Stimulated activated CD4-positive, alpha-beta T cell treated with anti-CD3 and anti-CD28 coated beads, TNF-alpha, amount 100 ng/mL, for 24 hours (primary cell): Measurements from ENCODE around the gene NPAS3.

Source experiments
- DNase-seq, 3 experiments: peaks; one replicate each; pipeline ENCODE4 v3.0.0-alpha.2; 2020; ENCODE audit warnings: low read depth in 3 of 3

NPAS3 gene

DNA sequence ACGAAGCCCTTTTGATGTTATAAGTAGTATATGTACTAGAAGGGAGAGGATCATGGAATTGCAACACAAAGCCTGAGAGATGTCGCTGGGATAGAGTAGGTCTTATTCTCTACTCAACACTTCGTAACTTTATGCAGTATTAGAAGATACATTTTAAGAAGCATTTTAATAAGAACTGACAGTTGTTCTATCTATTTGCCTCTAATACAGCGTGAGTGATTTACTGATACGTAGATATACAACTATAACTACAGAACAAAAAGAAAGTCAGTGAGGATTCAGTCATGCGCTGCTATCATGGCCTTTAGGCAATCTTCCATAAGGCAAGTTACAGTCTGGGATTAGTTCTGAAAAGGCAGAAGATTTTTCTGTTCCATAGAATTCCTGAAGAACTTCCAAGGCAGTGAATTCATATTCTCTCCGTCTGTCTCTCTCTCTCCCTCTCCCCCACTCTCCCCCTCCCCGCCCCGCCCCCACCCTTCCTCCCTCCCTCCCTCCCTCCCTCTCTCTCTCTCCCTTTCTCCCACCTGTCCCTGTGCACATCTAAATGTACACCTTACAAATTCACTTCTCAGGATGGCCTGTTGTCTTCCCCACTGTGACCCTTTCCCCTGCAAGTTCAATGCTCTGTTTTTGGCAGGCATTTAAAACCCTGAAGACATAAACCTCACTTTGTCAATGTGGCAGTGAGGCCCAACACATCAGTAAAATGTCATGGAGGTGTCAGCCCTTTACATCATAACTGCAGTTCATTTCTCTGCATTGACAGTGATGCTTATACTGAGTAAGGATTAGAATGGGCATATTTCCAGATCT is 541.6 kb downstream of the NPAS3 start:
- DNase-seq = no peak

DNA sequence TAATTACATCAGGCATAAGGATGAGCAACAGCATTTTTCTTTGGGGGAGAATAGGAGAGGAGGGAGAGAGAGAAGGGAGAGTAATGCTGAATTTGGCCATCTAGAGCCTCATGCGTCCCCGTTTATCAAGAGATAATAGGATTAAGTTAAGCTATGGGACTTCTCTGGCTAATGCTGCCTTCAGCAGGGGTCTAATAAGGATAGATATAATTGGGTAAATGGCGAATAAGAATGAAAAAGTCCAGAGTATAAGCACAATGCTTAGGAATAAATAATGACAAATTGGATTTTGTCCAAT is 542.2 kb downstream of the NPAS3 start:
- DNase-seq = no peak

- DNase-seq = no peak
Measured at GRCh38 chr14:33483110-33483509, 544.4 kb downstream of the NPAS3 start.

GRCh38 chr14:33483541-33483940 is 544.9 kb downstream of the NPAS3 start:
- DNase-seq = no peak

- no peak for DNase-seq
Measured at GRCh38 chr14:33484264-33484663, 545.6 kb downstream of the NPAS3 start.

- no peak for DNase-seq
Measured at GRCh38 chr14:33486332-33486890, 547.7 kb downstream of the NPAS3 start.

DNA sequence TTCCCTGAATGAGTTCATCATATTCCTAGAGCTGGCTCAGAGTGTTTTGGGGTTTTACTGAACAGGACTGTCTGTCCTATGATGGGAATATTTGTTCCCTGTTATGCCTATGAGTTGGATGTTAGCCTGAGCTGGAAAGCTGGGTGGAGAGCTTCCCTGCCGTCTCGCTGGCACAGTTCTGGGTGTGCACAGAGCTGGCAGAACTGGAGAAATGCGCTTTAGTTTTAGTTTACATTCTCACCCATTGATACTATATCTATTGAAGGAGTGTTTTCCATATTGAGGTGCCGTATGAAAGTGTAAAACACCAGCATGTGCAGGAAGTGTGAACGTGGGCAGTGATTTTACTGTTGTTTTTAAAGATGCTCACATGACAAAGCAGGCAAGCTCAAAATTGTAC is 549.9 kb downstream of the NPAS3 start:
- no peak for DNase-seq

- DNase-seq = no peak
Measured at GRCh38 chr14:33490555-33490954, 551.9 kb downstream of the NPAS3 start.

DNA sequence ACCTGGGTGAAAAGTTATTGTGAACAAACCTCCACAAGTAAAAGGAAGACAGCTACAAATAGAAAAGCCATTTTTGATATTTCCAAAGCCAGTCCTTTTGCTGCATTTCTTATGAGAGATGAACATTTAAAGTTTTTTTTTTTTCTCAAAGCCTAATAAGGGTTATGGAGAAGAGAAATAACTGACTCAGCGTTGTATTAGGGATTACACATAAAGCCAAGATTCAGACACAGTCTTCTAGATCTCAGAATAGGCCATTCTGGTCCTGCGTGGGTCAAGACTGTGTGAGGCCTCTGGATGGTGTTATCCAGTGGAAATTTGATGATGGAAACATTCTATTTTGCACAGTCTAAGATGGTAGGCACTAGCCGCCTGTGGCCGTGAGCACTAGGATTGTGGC is 552.4 kb downstream of the NPAS3 start:
- DNase-seq = no peak

DNA sequence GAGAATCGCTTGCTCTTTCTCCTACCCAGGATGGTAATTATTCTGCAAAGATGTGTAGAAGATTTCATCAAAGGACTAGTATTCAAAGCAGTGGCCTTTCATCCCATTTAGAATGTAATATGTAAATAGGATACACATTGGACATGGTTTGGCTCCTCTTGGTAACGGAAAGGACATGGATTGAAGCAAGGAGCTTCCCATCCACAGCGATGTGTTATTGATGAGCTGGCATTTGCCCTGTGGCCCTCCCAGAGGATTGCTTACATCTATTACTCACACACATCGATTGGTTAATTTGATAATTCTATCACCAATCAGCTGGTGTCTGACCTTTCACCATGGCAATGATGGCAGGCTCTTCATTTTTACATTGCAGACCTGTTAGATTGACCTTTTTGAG is 553.8 kb downstream of the NPAS3 start:
- no peak for DNase-seq

GRCh38 chr14:33493266-33493665 is 554.6 kb downstream of the NPAS3 start:
- no peak for DNase-seq

GRCh38 chr14:33493990-33494389 is 555.3 kb downstream of the NPAS3 start:
- DNase-seq = no peak

- DNase-seq = no peak
Measured at GRCh38 chr14:33499687-33500086, 561.0 kb downstream of the NPAS3 start.

DNA sequence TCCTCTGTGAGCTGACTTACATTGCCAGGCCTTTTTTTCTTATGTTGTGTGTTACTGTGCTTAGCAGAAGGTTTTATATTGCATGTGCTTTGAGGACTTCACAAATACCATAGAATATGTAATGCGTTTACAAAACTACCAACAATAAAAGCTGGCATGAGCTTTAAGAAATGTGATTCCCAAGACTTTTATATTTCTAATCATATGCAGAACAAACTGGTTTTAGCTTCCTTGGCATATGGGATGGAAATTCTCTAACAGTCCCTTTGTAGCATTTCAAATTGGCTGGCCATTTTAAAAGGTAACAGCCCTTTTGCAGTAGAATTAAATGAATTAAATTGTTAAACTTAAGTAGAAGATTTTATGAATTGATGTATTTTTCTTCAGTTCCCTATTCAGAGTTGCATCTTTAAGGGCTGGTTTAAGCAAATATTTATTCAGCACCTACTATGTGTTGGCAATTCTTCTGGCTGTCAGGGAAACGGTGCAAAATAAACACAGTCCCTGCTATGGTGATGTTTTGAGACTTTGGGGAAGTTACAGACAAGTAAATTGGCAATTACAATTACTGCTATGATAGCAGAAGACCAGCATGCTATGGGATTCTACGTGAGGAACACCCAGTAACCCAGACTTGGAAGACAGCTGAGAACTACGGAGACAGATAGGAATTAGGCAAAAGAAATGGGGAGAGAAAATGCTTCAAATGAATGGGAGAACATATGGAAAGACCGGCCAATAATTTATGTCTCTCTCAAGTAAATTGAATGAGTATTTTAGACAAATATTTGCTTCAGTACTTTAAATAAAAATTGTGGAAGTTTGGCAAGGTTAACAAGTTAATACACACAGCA is 565.8 kb downstream of the NPAS3 start:
- DNase-seq = no peak

DNA sequence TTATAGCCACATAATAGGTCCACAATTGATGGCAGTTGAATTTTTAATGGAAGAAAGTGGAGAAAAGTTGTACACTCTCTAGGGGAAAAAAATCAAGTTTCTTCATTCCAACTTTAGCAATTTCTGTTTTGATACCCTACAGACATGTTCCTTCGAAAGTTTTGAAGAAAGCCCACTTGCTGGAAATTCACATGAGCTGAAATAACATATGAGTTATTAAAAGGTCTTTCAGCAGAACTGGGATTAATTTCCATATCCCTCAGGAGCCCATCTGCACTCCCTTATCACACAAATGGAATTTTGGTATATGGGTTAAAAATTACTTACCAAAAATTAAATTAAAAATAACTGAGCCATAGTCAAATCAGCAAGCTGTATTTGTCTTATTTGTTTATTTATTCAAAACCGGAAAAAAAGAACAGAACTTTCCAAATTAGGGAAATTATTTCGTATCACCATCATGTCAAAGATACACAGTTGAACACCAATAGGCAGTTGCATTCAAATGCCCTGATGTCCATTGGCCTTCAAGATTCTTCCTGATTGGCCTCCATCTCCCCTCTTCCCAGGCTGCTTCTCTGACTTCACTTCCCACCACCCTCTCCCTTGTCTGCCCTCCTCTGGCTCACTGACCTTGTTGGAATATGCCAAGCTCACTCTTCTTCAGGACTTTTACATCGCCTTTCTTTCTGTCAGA is 566.7 kb downstream of the NPAS3 start:
- no peak for DNase-seq

DNA sequence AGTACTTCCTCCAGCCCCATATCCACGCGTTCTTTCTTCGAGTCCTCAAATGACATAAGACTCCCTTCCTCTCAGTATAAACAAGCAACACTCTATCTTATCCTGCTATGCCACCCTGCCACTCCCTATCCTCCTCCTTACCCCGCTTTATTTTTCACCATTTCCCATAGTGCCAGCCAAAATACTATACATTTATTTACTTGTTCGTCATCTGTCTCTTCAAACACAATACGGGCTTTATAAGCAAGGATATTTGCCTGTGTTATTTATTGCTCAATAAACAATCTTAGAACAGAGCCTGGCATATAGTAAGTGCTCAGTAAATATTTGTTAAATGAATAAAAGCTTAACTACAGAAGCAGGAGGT is 567.3 kb downstream of the NPAS3 start:
- DNase-seq = no peak

DNA sequence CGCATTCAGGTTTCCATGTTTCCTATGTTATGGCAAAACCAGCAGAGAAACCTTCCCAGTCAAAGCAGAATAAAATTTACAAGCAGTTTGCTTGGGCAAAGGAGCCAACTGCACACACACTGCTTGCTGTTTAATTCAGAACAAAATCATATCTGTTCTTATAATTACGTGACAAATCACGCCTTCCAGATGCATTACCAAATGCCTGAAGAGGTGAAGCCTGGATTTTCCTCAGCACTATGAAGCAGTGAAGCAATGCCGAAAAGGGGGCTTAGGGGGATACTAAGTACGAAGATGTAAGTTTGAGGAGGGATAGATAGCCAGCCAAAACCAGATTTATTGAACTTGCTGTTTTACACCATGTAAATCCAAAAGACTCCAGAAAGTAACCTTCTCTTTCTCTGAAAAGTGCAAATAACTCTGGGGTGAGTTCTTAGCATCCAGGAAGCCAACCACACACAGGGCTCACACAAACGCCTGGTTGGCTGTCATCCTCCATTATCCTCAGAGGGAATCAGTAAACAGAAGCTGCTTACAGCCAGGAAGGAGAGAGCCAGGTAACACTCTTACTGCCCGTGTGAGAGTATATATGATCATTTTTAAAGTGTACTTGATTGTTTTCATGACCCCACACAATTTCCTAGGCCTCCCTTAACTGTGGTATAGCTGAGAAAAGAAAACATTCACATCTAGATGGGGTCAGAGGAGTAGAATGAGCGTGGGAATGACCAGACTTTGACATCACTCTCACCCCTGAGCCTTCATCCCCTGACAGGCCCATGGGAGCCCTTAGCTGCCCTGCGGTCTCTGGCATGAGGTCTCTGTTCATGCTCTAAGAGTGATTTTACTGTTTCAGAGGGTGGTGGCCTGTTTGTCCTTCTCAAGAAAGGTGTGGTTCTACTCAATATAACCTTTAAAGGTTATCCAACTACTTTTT is 569.7 kb downstream of the NPAS3 start:
- DNase-seq = no peak

- no peak for DNase-seq
Measured at GRCh38 chr14:33509454-33509853, 570.8 kb downstream of the NPAS3 start.

- no peak for DNase-seq
Measured at GRCh38 chr14:33510063-33510481, 571.4 kb downstream of the NPAS3 start.

DNA sequence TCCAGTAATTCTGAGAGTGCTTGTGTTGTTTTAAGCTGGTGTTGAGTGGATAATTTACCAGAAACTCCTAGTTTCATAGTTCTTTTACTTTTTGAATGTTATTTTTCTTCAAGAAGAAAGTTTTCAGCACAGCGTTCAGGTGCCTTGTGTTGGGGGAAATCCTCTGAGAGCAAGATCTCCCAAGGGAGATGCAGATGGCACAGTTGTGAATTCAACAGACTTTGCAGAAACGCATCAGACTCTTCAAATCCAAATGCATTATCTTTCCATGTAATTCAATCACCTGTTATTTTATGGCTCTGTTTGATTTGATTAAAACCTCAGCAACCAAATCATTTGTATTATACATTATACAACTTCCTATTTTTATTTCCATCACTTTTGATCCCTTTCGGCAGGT is 572.3 kb downstream of the NPAS3 start:
- no peak for DNase-seq
